GM21360 (cell line): ENCODE measurements around the gene TMEM59L.
"Not testable (repeated sequence)": the region's sequence is repeated elsewhere in the genome, so short reads cannot be mapped to it uniquely, and the experiment has no call there.

Source experiments
- ATAC-seq: cut with Tn5 transposase; IDR thresholded peaks from one replicate; pipeline ENCODE4 v1.9.1; 2021; ENCODE audit warnings: mild to moderate bottlenecking, moderate library complexity; ENCODE audit not compliant: unreplicated experiment

The TMEM59L gene

DNA sequence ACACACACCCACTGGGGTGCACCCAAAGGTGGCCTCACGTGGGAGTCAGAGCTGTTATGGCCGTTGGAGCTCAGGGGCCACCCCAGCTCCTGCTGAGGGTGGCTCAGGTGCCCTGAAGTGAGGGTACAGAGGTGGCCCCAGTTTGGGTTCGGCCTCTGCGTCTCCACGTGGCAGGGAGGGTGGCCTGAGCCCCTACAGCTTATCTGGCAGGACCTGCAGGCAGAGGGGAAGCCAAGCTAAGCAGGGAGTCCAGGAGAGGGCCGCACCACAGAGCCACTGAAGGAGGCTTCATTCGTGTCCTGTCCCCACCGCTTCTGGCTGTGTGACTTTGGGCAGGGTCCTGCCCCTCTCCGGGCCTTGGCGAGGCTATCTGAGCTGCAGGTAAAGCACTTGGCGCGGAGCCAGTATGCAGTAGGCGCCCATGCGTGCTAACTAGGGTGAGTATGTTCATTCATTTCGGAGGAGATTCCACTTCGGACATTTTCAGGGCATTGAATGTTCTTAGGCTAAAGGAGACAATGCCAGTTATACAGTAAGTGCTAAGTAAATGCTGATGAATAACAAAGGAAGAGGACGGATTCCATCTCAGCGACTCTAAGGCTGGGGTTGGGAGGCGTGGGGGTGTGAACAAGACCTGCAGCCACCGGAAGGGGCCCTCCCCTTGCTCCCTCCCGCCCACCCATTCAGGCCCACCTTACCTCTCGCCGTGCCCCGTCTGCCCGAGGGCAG, 19.1 kb upstream of the TMEM59L start:
- no peak for ATAC-seq

DNA sequence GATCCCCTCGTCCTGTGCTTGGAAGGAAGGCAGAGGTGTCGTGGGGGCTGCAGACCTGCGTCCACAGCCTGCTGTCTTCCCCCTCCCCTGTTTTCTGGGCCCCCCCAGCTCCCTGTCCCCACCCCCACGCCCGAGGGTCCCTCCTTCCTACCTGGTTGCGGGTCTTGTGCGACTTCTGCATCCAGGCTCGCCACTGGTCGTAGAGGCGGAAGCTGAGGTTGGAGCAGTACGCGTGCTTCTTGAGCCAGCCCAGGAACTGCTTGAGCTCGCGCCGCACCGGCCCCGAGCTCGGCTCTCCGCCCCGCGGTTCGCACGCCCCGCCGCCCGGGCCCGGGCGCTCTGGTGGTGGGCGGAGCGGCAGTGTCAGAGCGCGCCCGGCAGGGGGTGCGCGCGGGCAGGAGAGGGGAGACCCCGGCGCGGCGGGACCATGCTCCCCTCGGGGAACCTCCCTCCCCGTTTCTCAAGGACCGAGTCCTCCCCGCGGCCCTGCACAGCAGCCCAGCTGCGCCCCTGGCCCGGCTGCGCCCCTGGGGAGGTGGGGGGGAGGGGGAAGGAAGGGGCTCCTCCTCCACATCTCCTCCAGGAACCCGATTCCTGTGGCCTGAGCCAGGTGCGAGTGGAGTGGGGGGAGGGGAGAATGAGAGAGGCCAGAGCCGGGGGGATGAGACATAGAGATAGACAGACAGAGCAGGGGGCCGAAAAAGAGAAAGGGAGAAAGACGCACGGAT, 18.4 kb upstream of the TMEM59L start:
- peak; percentile 42 for ATAC-seq

DNA sequence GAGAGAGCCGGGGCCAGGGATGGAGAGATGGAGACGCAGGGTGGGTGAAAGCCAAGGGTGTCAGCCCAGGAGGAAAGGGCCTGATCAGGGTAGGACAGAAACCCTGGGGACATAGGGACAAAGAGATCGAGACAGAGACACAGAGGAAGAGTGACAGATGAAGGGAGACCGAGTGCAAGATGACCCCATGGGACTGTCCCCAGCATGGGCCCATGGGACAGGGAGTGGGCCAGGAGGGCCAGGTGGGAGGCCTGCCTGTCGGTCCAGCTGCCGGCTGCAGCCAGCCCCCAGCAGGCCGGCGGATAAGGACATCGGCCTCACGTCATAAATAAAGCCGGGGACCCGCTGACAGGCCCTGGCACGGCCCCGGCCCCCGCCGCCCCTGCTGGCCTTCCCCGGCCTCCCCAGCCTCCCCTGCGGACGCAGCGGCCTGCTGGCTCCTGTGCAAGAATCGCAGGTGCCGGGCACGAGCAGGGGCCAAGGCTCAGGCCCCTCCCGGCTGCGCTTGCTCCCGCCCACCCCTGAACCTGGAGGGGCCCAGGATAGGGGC, 17.8 kb upstream of the TMEM59L start:
- ATAC-seq: no peak

DNA sequence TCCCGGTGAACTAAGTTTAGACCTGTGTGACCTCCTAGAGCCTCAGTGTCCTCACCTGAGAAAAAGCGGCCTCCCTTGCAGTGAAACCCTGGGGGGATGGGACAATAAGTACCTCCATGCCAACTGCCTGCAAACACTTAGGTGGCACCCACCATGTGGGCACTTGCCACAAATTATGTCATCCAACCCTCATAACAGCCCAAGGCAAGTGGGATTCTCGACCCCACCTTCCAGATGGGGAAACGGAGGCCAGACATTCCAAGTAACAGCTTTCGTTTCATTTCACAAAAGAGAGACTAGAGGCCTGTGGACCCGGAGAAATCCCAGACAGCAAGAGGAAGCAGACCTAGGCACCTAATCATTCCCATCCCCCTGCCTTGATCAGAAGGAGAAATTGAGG, 17.2 kb upstream of the TMEM59L start:
- ATAC-seq: no peak

GRCh38 chr19:18596752-18597157, 15.9 kb upstream of the TMEM59L start:
- no peak for ATAC-seq

DNA sequence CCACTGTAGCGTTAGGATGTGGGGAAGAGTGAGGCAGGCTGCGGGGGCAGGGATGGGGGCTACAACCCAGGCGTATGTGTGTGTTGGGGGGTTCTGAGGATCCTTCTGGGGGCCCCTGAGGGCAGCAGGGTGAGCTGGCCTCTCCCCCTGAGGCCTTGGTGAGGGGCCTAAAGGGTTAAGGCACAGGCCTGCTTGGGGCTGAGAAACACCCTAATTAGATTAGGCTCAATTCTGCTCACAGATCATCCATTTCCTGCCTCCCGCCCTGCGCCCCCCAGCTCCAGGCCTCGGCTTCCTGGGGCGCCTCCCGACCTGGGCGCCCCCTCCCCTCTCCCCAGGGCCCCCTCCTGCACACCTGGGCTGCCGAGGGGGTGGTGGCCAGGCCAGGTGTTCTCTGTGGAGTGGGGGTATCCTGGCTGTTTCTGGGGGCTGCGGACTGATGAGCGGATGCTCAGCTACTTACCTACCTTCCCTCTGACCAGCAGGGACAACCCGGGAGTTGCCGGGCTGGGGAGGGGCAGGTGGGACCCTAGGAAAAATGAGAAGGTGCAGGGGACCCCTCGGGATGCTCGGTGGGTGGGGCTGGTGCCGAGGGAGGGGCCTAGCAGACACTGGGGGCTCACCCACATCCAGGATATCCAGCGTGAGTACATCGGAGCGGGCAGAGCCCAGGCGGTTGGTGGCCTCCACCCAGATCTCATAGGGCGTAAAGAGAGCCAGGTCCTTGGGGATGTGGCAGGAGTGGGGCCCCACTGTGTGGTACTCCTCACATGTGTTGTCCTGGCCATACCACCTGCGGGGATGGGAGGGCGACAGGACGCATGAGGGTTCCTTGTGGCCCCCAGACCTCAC, 14.6 kb upstream of the TMEM59L start:
- ATAC-seq: no peak

- ATAC-seq: no peak
Observed at GRCh38 chr19:18599485-18599884, 13.2 kb upstream of the TMEM59L start.

DNA sequence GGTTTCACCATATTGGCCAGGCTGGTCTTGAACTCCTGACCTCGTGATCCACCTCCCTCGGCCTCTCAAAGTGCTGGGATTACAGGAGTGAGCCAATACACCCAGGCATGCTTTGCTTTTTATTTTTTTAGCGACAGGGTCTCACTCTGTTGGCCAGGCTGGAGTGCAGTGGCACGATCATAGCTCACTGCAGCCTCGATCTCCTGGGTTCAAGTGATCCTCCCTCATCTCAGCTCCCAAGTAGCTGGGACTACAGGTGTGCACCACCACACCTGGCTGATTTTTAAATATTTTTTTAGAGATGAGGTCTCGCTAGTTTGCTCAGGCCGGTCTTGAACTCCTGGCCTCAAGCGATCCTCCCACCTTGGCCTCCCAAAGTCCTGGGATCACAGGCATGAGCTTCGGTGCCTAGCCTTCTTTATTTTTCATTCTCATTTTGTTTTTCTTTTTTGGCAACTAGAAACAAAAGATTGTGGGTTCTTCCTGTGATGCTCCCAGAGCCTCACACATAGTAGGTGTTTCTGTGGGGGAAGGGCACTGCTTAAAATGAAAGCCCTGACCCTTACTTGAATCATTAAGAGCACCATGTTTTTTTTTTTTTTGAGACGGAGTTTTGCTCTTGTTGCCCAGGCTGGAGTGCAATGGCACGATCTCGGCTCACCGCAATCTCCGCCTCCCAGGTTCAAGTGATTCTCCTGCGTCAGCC, 11.8 kb upstream of the TMEM59L start:
- ATAC-seq: not testable (repeated sequence)

DNA sequence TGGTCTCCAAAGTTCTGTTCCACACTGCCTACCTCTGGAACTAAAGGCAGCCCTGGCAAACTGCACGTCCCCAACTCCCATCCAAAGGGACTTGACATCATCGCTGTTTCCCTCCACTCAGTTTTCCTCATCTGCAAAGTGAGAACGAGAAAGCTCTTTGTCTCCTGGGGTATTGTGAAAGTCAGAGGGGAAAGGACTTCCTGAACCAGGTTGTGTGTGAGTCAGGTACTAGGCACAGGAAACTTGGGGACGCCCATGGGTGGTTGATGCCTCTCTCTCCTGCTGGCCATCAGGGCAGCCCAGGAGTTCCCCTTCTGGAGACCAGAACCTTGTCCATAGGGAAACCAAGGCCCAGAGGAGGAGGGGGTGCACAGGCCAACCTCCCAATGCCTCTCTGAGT, 10.8 kb upstream of the TMEM59L start:
- no peak for ATAC-seq

DNA sequence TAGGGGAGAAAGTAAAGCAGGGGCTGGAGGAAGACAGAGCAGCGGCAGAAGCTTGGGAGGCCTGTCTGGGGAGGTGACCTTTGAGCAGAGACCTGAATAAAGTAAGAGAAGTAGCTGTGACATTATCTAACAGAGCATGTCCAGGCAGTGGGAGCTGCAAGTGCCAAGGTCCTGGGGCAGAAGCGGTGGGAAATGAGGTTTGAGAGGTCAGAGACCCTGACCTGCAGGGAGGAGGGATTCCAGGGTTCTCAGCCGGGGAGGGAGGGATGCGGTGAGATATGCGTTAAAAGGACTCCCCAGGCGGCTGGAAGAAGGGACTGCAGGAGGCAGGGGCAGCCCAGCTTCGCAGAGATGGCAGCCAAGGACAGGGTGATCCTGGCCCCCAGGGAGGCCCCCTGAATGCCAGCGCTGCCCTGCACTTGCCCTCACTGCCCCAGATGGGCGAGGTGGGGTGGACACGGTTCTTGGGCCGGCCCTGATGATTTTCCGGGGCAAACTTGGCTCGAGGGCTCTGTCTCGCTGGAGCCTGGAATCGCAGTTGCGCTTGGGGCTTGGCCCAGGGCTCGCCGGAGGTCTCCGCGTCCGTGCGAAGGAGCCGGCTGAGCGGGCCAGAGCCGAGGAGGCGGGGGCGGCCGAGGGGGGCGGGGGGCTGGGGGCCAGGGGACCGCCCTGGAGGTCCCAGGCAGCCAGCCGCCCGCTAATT, 9.3 kb upstream of the TMEM59L start:
- ATAC-seq: no peak

DNA sequence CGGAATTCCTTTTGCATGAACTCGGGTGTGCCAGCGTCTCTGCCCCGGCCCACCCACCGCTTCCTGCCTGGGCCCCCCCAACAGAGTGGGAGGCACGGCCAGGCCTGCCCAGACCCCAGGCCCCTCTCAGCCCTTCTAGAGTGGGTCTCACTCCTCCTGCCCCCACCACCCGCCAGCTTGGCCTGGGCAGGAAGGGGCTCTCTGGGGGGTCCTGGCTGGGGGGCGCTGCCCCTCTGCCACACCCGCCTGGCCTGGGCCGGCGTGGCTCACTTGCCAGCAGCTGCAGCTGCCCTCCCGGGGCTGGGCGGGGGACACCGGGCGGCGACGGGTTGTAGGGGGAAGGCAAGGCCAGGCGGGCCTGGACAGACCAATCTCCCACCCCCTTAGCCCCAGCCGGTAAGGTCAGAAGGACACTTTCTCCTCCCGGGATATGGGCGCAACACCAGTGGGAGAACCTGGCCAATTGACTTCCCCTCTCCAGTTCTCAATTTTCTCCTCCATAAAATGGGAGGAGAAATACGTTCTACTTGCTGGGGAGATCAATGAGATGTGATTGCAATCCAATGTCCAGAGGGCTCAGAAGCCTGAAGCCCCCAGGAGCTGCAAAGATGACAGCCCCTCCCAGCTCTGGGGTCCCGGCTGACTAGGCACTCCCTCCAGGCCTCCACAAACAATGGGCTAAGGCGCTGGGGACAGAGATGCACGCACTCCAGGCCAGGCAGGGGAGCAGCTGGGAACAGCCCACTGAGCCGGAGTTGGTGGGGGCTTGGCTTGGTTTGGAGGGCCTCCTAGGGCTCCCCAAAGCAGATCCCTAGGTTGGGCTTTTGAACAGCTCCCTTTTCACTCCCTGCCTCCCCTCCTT, 8.5 kb upstream of the TMEM59L start:
- ATAC-seq: no peak

GRCh38 chr19:18604820-18605159, 7.9 kb upstream of the TMEM59L start:
- no peak for ATAC-seq

- ATAC-seq: no peak
Observed at GRCh38 chr19:18605196-18605545, 7.5 kb upstream of the TMEM59L start.

GRCh38 chr19:18605546-18606280, 7.0 kb upstream of the TMEM59L start:
- ATAC-seq: no peak

GRCh38 chr19:18606281-18607225, 6.1 kb upstream of the TMEM59L start, which contains the start of gene CRLF1:
CRLF1 (minus strand) TSS chr19:18606799; CDS start chr19:18606656, 143 bp downstream.
- ATAC-seq: no peak

DNA sequence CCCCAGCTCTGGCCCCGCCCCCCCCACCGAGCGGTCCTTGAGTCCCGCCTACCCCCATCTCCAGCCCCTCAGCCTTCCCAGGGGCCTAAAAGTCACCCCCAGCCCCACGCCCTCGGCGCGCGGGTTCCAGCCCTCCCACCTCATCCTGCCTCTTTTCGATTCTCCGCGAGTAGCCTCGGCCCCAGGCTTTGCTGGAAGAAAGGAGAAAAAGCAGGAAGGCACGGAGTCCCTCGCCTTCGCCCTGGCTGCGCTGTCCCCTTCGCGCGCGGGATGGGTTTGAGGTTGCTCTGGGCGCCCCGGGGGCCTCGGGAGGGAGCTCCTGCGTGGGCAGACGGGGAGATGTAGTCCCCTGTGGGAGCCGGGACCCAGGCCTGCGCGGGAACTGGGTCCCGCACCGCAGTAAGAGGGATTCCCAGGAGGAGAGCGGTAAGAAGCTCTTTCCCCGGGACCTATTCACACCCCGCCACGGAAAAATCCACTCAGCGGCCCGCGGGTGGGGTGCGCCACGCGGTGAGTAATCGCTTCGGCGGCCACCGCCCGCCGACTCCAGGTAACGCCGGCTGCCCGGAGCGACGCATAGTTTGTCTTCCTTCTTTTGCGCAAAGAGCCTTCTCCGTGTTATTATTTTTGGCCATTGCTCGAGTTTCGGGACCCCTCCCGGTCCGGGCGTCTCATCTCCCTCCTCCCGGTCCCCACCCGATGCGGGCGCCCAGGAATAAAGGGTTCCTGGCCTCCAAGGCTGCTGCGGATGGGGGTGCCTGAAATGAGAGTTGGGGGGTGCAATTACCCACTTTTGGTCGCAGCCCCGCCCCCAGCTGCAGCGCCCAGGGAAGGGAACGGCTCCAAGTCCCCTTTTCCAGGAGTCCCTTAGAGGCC, 5.2 kb upstream of the TMEM59L start:
- no peak for ATAC-seq
